PC-3 (cell line): Measurements from ENCODE around the gene C9orf50. TPM values are rescaled to one million over a fixed set of nuclear protein-coding genes. Genes with fewer than 3 reads are reported as not detected.
A peak's percentile ranks its signal among the peaks of the same experiment; 100 is the strongest.

Experiments
- ATAC-seq: fragments of 200-7000 bp; cut with Tn5 transposase; 2 replicates; pipeline ENCODE4 v1.9.1; 2020; ENCODE audit warnings: mild to moderate bottlenecking, moderate library complexity
- BruUV-seq: library from RNA; stranded (reverse); fragments of 400-500 nt; replicated peaks from 2 replicates; lab custom pipeline; 2021; lab: Mats Ljungman, UMichigan
- CTCF ChIA-PET: fragments of 300-600 bp; sonication (Branson Sonifier 250); formaldehyde crosslinking; loops from one replicate; lab custom pipeline; 2022; ENCODE audit warnings: antibody characterized with exemption; lab: Charles Lee
- POLR2A ChIA-PET: fragments of 300-600 bp; sonication (Branson Sonifier 250); formaldehyde crosslinking; loops from one replicate; lab custom pipeline; 2022; ENCODE audit warnings: antibody characterized with exemption; ENCODE audit not compliant: unreplicated experiment; lab: Charles Lee
- DNase-seq: peaks from one replicate; pipeline ENCODE4 v3.0.0-alpha.2; 2015
- H2AFZ ChIP-seq: fragments of 300-600 bp; sonication (generic); 2 replicates; pipeline ENCODE4 v1.6.0; 2016; ENCODE audit warnings: antibody characterized with exemption, low read length
- H3F3A ChIP-seq: fragments of 300-600 bp; sonication (generic); one replicate; pipeline ENCODE4 v1.6.0; 2017; ENCODE audit warnings: antibody characterized with exemption, low read length, control low read depth, mild to moderate bottlenecking; ENCODE audit not compliant: unreplicated experiment
- H3K27ac ChIP-seq: fragments of 300-600 bp; sonication (generic); 2 replicates; pipeline ENCODE4 v1.5.1; 2016; ENCODE audit warnings: mild to moderate bottlenecking, low read length
- H3K27me3 ChIP-seq: fragments of 300-600 bp; sonication (generic); 2 replicates; pipeline ENCODE4 v1.6.1; 2016; ENCODE audit warnings: low read length, mixed read lengths
- H3K36me3 ChIP-seq: fragments of 300-600 bp; sonication (generic); 2 replicates; pipeline ENCODE4 v1.6.1; 2016; ENCODE audit warnings: low read depth, mixed run types, low read length, mixed read lengths
- H3K4me1 ChIP-seq: fragments of 300-600 bp; sonication (generic); 2 replicates; pipeline ENCODE4 v1.5.1; 2016; ENCODE audit warnings: low read length; ENCODE audit not compliant: insufficient read depth
- H3K4me2 ChIP-seq: fragments of 300-600 bp; sonication (generic); 2 replicates; pipeline ENCODE4 v1.6.0; 2016; ENCODE audit warnings: low read length
- H3K4me3 ChIP-seq: fragments of 300-600 bp; sonication (generic); 2 replicates; pipeline ENCODE4 v1.5.1; 2016; ENCODE audit warnings: mild to moderate bottlenecking, low read length, mixed read lengths
- H3K79me2 ChIP-seq: fragments of 300-600 bp; sonication (generic); 2 replicates; pipeline ENCODE4 v1.6.1; 2017; ENCODE audit warnings: low read length, mixed read lengths
- H3K9ac ChIP-seq: fragments of 300-600 bp; sonication (generic); 2 replicates; pipeline ENCODE4 v1.6.0; 2016; ENCODE audit warnings: mild to moderate bottlenecking, low read length
- H3K9me2 ChIP-seq: fragments of 300-600 bp; sonication (generic); replicated peaks from 2 replicates; pipeline ENCODE4 v1.6.1; 2016; ENCODE audit warnings: mixed run types, low read length, mixed read lengths
- H3K9me3 ChIP-seq: fragments of 300-600 bp; sonication (generic); 2 replicates; pipeline ENCODE4 v1.6.1; 2016; ENCODE audit warnings: low read length, mixed read lengths
- H4K20me1 ChIP-seq: fragments of 300-600 bp; sonication (generic); 2 replicates; pipeline ENCODE4 v1.6.1; 2016; ENCODE audit warnings: low read length, mixed read lengths
- CTCF ChIP-seq: fragments of 300-600 bp; sonication (generic); conservative IDR thresholded peaks from 2 replicates; pipeline ENCODE4 v1.5.1; 2017; ENCODE audit warnings: antibody characterized with exemption, low read depth, mild to moderate bottlenecking, low read length
- EZH2 ChIP-seq: fragments of 300-600 bp; sonication (generic); IDR thresholded peaks from one replicate; pipeline ENCODE4 v1.6.1; 2017; ENCODE audit warnings: antibody characterized with exemption, mild to moderate bottlenecking, low read length; ENCODE audit not compliant: unreplicated experiment
- EZH2phosphoT487 ChIP-seq: fragments of 300-600 bp; sonication (generic); IDR thresholded peaks from 2 replicates; pipeline ENCODE4 v1.6.1; 2018; ENCODE audit warnings: mild to moderate bottlenecking, antibody characterized with exemption, low read length, borderline replicate concordance
- intact Hi-C: fragments of 100-400 bp; cut with micrococcal nuclease; formaldehyde crosslinking; loops from 2 replicates; pipeline ENCODE4 v1.9.0; 2023
- total RNA-seq: library from RNA; depleted of rRNA; stranded (reverse); fragments of >200 nt; gene quantifications from 2 replicates; pipeline ENCODE4 v1.2.3, GENCODE V29; 2014

C9orf50 gene
- total RNA-seq, 1 experiment from 2014 or later, result not detected

GRCh38 chr9:129608561-129609481, 12.1 kb downstream of the C9orf50 start:
- no peaks in the 10 kb centered on the region for H3K36me3 ChIP-seq
- no peak overlapping the region for H3K27ac ChIP-seq
- no peaks in the 10 kb centered on the region for H3K27me3 ChIP-seq
- H2AFZ ChIP-seq, result no peak overlapping the region
- ATAC-seq (no peak), DNase-seq (no peak)
- no peak overlapping the region for H3K4me3 ChIP-seq
- POLR2A ChIA-PET, result interaction anchor here (0.6 kb wide), 1 partner anchor 275 kb away, joined by 4 read pairs; no protein-coding TSS in a partner anchor
- TF ChIP-seq CTCF, result no peak
- H3K9ac ChIP-seq, result no peak overlapping the region
- intact Hi-C loops, result no loop called here
- no peaks in the 10 kb centered on the region for H3K9me2 ChIP-seq
- H3F3A ChIP-seq, result no peaks in the 10 kb centered on the region
- no peaks in the 10 kb centered on the region for H4K20me1 ChIP-seq
- H3K9me3 ChIP-seq, result no peaks in the 10 kb centered on the region
- CTCF ChIA-PET, result interaction anchor here (0.6 kb wide), 1 partner anchor 148 kb away, joined by 4 read pairs; no protein-coding TSS in a partner anchor
- no peak overlapping the region for H3K4me2 ChIP-seq
- no peaks in the 10 kb centered on the region for H3K79me2 ChIP-seq
- no TSS peak for BruUV-seq
- peaks cover 8% of the 10 kb centered on the region; the same call in 1 of the 2 replicates for H3K4me1 ChIP-seq

- Histone ChIP-seq H3F3A (no peaks in the 10 kb centered on the region), H3K4me1 (peaks cover 8% of the 10 kb centered on the region; the same call in 1 of the 2 replicates), H3K9me3 (no peaks in the 10 kb centered on the region), H3K79me2 (no peaks in the 10 kb centered on the region), H3K4me3 (no peak overlapping the region), H3K9ac (no peak overlapping the region), H3K4me2 (no peak overlapping the region), H3K9me2 (no peaks in the 10 kb centered on the region), H3K27me3 (no peaks in the 10 kb centered on the region), H3K36me3 (no peaks in the 10 kb centered on the region), H4K20me1 (no peaks in the 10 kb centered on the region), H2AFZ (no peak overlapping the region), H3K27ac (no peak overlapping the region)
- TF ChIP-seq CTCF (no peak), EZH2phosphoT487 (no peak), EZH2 (no peak)
- intact Hi-C loops, result no loop called here
- CTCF ChIA-PET, result no interaction called here
- POLR2A ChIA-PET, result no interaction called here
- ATAC-seq, result no peak
- DNase-seq, result no peak
- TSS peak; percentile 71 for BruUV-seq
Observed at GRCh38 chr9:129607027-129607387, 13.9 kb downstream of the C9orf50 start.
